ENCODE results near the gene TCEA3.

GRCh38 chr1:23449306-23449705, 24.8 kb upstream of the TCEA3 start:
- no peak for TF ChIP-seq CTCF (IDR thresholded peaks at IDR 0.05)
- no peak for TF ChIP-seq POLR2A (IDR thresholded peaks at IDR 0.05)
